IMR-90 (cell line): ENCODE measurements around the gene GALNT4. TPM values are rescaled to one million over a fixed set of nuclear protein-coding genes. Genes with fewer than 3 reads are reported as not detected.

ENCODE experiments used
- ATAC-seq: fragments of 200-7000 bp; cut with Tn5 transposase; 2 replicates; pipeline ENCODE4 v1.9.1; 2020; ENCODE audit warnings: low read depth, mild to moderate bottlenecking, moderate library complexity
- BruUV-seq: library from RNA; stranded (reverse); fragments of 400-500 nt; replicated peaks from 2 replicates; lab custom pipeline; 2021; lab: Mats Ljungman, UMichigan
- CTCF ChIA-PET: fragments of 300-600 bp; formaldehyde crosslinking; extraction: SDS; loops from one replicate; lab custom pipeline; 2021; ENCODE audit warnings: antibody characterized with exemption; lab: Yijun Ruan, JAX
- POLR2A ChIA-PET: fragments of 300-600 bp; sonication (Branson Sonifier 250); formaldehyde crosslinking; loops from one replicate; lab custom pipeline; 2022; ENCODE audit warnings: antibody characterized with exemption; ENCODE audit not compliant: unreplicated experiment; lab: Charles Lee
- DNase-seq: peaks from one replicate; pipeline ENCODE4 v3.0.0; 2013
- H2AFZ ChIP-seq: replicated peaks from 2 replicates; pipeline ENCODE3; 2013; ENCODE audit warnings: low read length, mild to moderate bottlenecking; ENCODE audit not compliant: poor library complexity
- H2AK5ac ChIP-seq: 2 replicates; pipeline ENCODE4 v1.6.1; 2013; ENCODE audit warnings: low read depth, low read length, inconsistent platforms
- H2AK9ac ChIP-seq: replicated peaks from 2 replicates; pipeline ENCODE3; 2013; ENCODE audit warnings: mild to moderate bottlenecking, low read depth, low read length, moderate library complexity; ENCODE audit not compliant: poor library complexity
- H2BK120ac ChIP-seq: 2 replicates; pipeline ENCODE4 v1.6.1; 2013; ENCODE audit warnings: low read depth, low read length, inconsistent platforms
- H2BK15ac ChIP-seq: 3 replicates; pipeline ENCODE4 v1.6.1; 2013; ENCODE audit warnings: low read depth, low read length, inconsistent platforms
- H2BK20ac ChIP-seq: 2 replicates; pipeline ENCODE4 v1.6.1; 2013; ENCODE audit warnings: low read depth, mild to moderate bottlenecking, inconsistent platforms, low read length, moderate library complexity
- H2BK5ac ChIP-seq: 2 replicates; pipeline ENCODE4 v1.6.1; 2013; ENCODE audit warnings: mild to moderate bottlenecking, low read depth, low read length, inconsistent platforms; ENCODE audit not compliant: poor library complexity, severe bottlenecking
- H3K14ac ChIP-seq: replicated peaks from 2 replicates; pipeline ENCODE4 v1.6.1; 2013; ENCODE audit warnings: low read depth, low read length, inconsistent platforms
- H3K18ac ChIP-seq: 2 replicates; pipeline ENCODE4 v1.6.1; 2013; ENCODE audit warnings: low read depth, low read length, control low read depth
- H3K23ac ChIP-seq: 2 replicates; pipeline ENCODE4 v1.6.1; 2013; ENCODE audit warnings: low read depth, low read length, inconsistent platforms
- H3K27ac ChIP-seq: 2 replicates; pipeline ENCODE4 v1.5.1; 2013; ENCODE audit warnings: mild to moderate bottlenecking, control low read depth, low read length; ENCODE audit not compliant: insufficient read depth
- H3K27me3 ChIP-seq: 2 replicates; pipeline ENCODE4 v1.6.1; 2013; ENCODE audit warnings: low read length; ENCODE audit not compliant: control insufficient read depth, insufficient read depth
- H3K36me3 ChIP-seq: 2 replicates; pipeline ENCODE4 v1.6.1; 2013; ENCODE audit warnings: low read length, mixed read lengths; ENCODE audit not compliant: control insufficient read depth, insufficient read depth
- H3K4ac ChIP-seq: 2 replicates; pipeline ENCODE4 v1.6.1; 2013; ENCODE audit warnings: low read depth, low read length, inconsistent platforms
- H3K4me1 ChIP-seq: 2 replicates; pipeline ENCODE4 v1.6.1; 2013; ENCODE audit warnings: low read length, mixed read lengths; ENCODE audit not compliant: control insufficient read depth, insufficient read depth
- H3K4me2 ChIP-seq: 2 replicates; pipeline ENCODE4 v1.6.1; 2013; ENCODE audit warnings: low read depth, mild to moderate bottlenecking, control low read depth, low read length, moderate library complexity
- H3K4me3 ChIP-seq: 2 replicates; pipeline ENCODE4 v1.5.1; 2013; ENCODE audit warnings: low read depth, mild to moderate bottlenecking, control low read depth, low read length, moderate library complexity; ENCODE audit not compliant: insufficient read depth
- H3K56ac ChIP-seq: 2 replicates; pipeline ENCODE4 v1.6.1; 2013; ENCODE audit warnings: low read length, inconsistent platforms; ENCODE audit not compliant: insufficient read depth; ENCODE audit errors: extremely low read depth
- H3K79me1 ChIP-seq, 2 experiments: 2 replicates each; pipeline ENCODE4 v1.6.1; 2013; ENCODE audit warnings: low read length in 2 of 2, inconsistent platforms in 1 of 2, low read depth in 1 of 2
- H3K9ac ChIP-seq: 2 replicates; pipeline ENCODE4 v1.6.1; 2013; ENCODE audit warnings: low read depth, low read length, control low read depth
- H3K9me1 ChIP-seq: 2 replicates; pipeline ENCODE4 v1.6.1; 2013; ENCODE audit warnings: low read length, inconsistent platforms; ENCODE audit not compliant: insufficient read depth
- H3K9me3 ChIP-seq: 2 replicates; pipeline ENCODE4 v1.6.1; 2013; ENCODE audit warnings: low read length; ENCODE audit not compliant: control insufficient read depth, insufficient read depth
- H4K20me1 ChIP-seq: 2 replicates; pipeline ENCODE4 v1.6.1; 2013; ENCODE audit warnings: low read length, inconsistent platforms; ENCODE audit not compliant: insufficient read depth
- H4K5ac ChIP-seq: 2 replicates; pipeline ENCODE4 v1.6.1; 2013; ENCODE audit warnings: mild to moderate bottlenecking, low read depth, low read length, control low read depth
- H4K8ac ChIP-seq, 2 experiments: 2 replicates each; pipeline ENCODE4 v1.6.1; 2013; ENCODE audit warnings: low read depth in 2 of 2, low read length in 2 of 2, control low read depth in 1 of 2, inconsistent platforms in 1 of 2
- H4K91ac ChIP-seq: 2 replicates; pipeline ENCODE4 v1.6.1; 2013; ENCODE audit warnings: low read depth, low read length, inconsistent platforms; ENCODE audit not compliant: insufficient read depth
- BHLHE40 ChIP-seq: fragments of 150-350 bp; IDR thresholded peaks from 2 replicates; pipeline ENCODE4 v1.6.1; 2016; ENCODE audit warnings: mild to moderate bottlenecking, low read depth, low read length
- ELK1 ChIP-seq: fragments of 150-350 bp; IDR thresholded peaks from 2 replicates; pipeline ENCODE4 v1.6.1; 2016; ENCODE audit warnings: low read depth, mild to moderate bottlenecking, low read length, moderate library complexity, borderline replicate concordance
- FOS ChIP-seq: fragments of 150-350 bp; IDR thresholded peaks from 2 replicates; pipeline ENCODE4 v1.6.1; 2016; ENCODE audit warnings: low read depth, low read length
- MAFK ChIP-seq: IDR thresholded peaks from 2 replicates; pipeline ENCODE4 v1.6.1; 2012; ENCODE audit warnings: low read depth, low read length, improper control_type of control experiment
- MAZ ChIP-seq: IDR thresholded peaks from 2 replicates; pipeline ENCODE4 v1.6.1; 2012; ENCODE audit warnings: low read depth, mild to moderate bottlenecking, low read length, improper control_type of control experiment, moderate library complexity, borderline replicate concordance
- MXI1 ChIP-seq: IDR thresholded peaks from 2 replicates; pipeline ENCODE4 v1.6.1; 2012; ENCODE audit warnings: low read depth, mild to moderate bottlenecking, low read length, moderate library complexity, borderline replicate concordance
- NFE2L2 ChIP-seq: fragments of 150-350 bp; IDR thresholded peaks from 2 replicates; pipeline ENCODE4 v1.6.1; 2016; ENCODE audit warnings: low read depth, mild to moderate bottlenecking, low read length
- POLR2A ChIP-seq: IDR thresholded peaks from 2 replicates; pipeline ENCODE4 v1.6.1; 2012; ENCODE audit warnings: mild to moderate bottlenecking, low read depth, low read length
- RAD21 ChIP-seq: IDR thresholded peaks from 2 replicates; pipeline ENCODE4 v1.6.1; 2012; ENCODE audit warnings: low read length, improper control_type of control experiment
- RCOR1 ChIP-seq: IDR thresholded peaks from 2 replicates; pipeline ENCODE4 v1.6.1; 2012; ENCODE audit warnings: mild to moderate bottlenecking, low read length, improper control_type of control experiment; ENCODE audit not compliant: insufficient replicate concordance
- RFX5 ChIP-seq: IDR thresholded peaks from 2 replicates; pipeline ENCODE4 v1.8.0; 2012; ENCODE audit warnings: low read depth, mild to moderate bottlenecking, low read length, moderate library complexity
- SMC3 ChIP-seq: fragments of 150-350 bp; IDR thresholded peaks from 2 replicates; pipeline ENCODE4 v1.6.1; 2016; ENCODE audit warnings: low read depth, mild to moderate bottlenecking, antibody characterized with exemption, low read length, moderate library complexity
- USF2 ChIP-seq: fragments of 150-350 bp; IDR thresholded peaks from 2 replicates; pipeline ENCODE4 v1.6.1; 2017; ENCODE audit warnings: mild to moderate bottlenecking, antibody characterized with exemption, low read length, low read depth
- WGBS, 2 experiments: methylation state at CpG; one replicate each; pipeline versions ENCODE4 v1.1.5 to v1.1.7; 2013; ENCODE audit warnings: missing lambda C conversion rate in 2 of 2; ENCODE audit not compliant: insufficient read length in 1 of 2; ENCODE audit errors: extremely low coverage in 2 of 2; 5-methylcytosine and 5-hydroxymethylcytosine counted together
- dilution Hi-C: fragments of 300-500 bp; cut with HindIII; formaldehyde crosslinking; loops from one replicate; pipeline ENCODE4 v1.14.3; 2018; ENCODE audit warnings: low sequenced_read_pairs; ENCODE audit not compliant: unreplicated experiment
- in situ Hi-C: fragments of 300-500 bp; cut with MboI; formaldehyde crosslinking; loops from 3 replicates; pipeline ENCODE4 v1.14.3; 2019; ENCODE audit warnings: low sequenced_read_pairs, inconsistent platforms, mixed read lengths
- intact Hi-C: fragments of 100-400 bp; cut with micrococcal nuclease; formaldehyde crosslinking; loops from 2 replicates; pipeline ENCODE4 v1.10.0; 2022
- polyA plus RNA-seq, 3 experiments: library from polyadenylated mRNA; depleted of rRNA; stranded (reverse); fragments of >200 nt; gene quantifications; 2 replicates each; pipeline ENCODE4 v1.2.3, GENCODE V29; 2012; ENCODE audit warnings: low replicate concordance in 1 of 3
- total RNA-seq: library from RNA; depleted of rRNA; stranded (reverse); fragments of >200 nt; gene quantifications from 2 replicates; pipeline ENCODE4 v1.2.3, GENCODE V29; 2012

Gene GALNT4
- total and polyA plus RNA-seq, 2 of the 4 experiments (the other 2 are of a cell fraction): 2.6 to 9.0 TPM

- no peak overlapping the region for H3K4me3 ChIP-seq
- H4K5ac ChIP-seq: no peak overlapping the region
- H2AK5ac ChIP-seq: no peak overlapping the region
- H3K23ac ChIP-seq: no peak overlapping the region
- H3K14ac ChIP-seq: no peak overlapping the region
- H2AFZ ChIP-seq: no peak overlapping the region
- no peak overlapping the region for H4K8ac ChIP-seq
- intact Hi-C loops: no loop called here
- no peak overlapping the region for H3K18ac ChIP-seq
- ChIA-PET CTCF (no interaction called here), POLR2A (no interaction called here)
- H2BK15ac ChIP-seq: no peak overlapping the region
- no peak for DNase-seq
- no CpG with 5 or more reads among the region's 5 CpGs for WGBS, 2 experiments
- no peaks in the 10 kb centered on the region for H4K20me1 ChIP-seq
- H2AK9ac ChIP-seq: no peak overlapping the region
- no peaks in the 10 kb centered on the region for H3K27me3 ChIP-seq
- no peak overlapping the region for H2BK5ac ChIP-seq
- peaks cover 10% of the 10 kb centered on the region for H3K9me1 ChIP-seq
- H2BK120ac ChIP-seq: no peak overlapping the region
- no peak overlapping the region for H2BK20ac ChIP-seq
- no peaks in the 10 kb centered on the region for H3K9me3 ChIP-seq
- peaks cover 0 to 10% of the 10 kb centered on the region in 2 experiments; a peak in 1 of 4 replicates for H3K79me1 ChIP-seq
- H3K4ac ChIP-seq: no peak overlapping the region
- BruUV-seq: no TSS peak
- no peak overlapping the region for H3K4me2 ChIP-seq
- no peak overlapping the region for H3K56ac ChIP-seq
- peaks cover 5% of the 10 kb centered on the region for H3K36me3 ChIP-seq
- no peak overlapping the region for H3K9ac ChIP-seq
- dilution Hi-C loops: no loop called here
- no peak for ATAC-seq
- H3K27ac ChIP-seq: no peak overlapping the region
- in situ Hi-C loops: no loop called here
- H4K91ac ChIP-seq: no peak overlapping the region
- peaks cover 6% of the 10 kb centered on the region for H3K4me1 ChIP-seq
- TF ChIP-seq POLR2A (no peak), SMC3 (no peak), MXI1 (no peak), USF2 (no peak), MAFK (no peak), RAD21 (no peak), FOS (no peak), NFE2L2 (no peak), RFX5 (no peak), RCOR1 (no peak), BHLHE40 (no peak), MAZ (no peak), ELK1 (no peak)
Measured at GRCh38 chr12:89493670-89494302, 30.8 kb downstream of the GALNT4 start.
